HG02970 (cell line): ENCODE results near the gene P2RY1.
"Not testable (repeated sequence)": the region's sequence is repeated elsewhere in the genome, so short reads cannot be mapped to it uniquely, and the experiment has no call there.

ENCODE experiments used
- ATAC-seq: cut with Tn5 transposase; IDR thresholded peaks from one replicate; pipeline ENCODE4 v1.9.1; 2021; ENCODE audit warnings: mild to moderate bottlenecking, moderate library complexity, moderate number of reproducible peaks; ENCODE audit not compliant: unreplicated experiment, low FRiP score

P2RY1 gene

GRCh38 chr3:152835601-152836102, 721 bp downstream of the P2RY1 start:
- no peak for ATAC-seq

- ATAC-seq: no peak
Measured at GRCh38 chr3:152836269-152836668, 1.3 kb downstream of the P2RY1 start.

- no peak for ATAC-seq
Measured at GRCh38 chr3:152839511-152839910, 4.6 kb downstream of the P2RY1 start.

DNA sequence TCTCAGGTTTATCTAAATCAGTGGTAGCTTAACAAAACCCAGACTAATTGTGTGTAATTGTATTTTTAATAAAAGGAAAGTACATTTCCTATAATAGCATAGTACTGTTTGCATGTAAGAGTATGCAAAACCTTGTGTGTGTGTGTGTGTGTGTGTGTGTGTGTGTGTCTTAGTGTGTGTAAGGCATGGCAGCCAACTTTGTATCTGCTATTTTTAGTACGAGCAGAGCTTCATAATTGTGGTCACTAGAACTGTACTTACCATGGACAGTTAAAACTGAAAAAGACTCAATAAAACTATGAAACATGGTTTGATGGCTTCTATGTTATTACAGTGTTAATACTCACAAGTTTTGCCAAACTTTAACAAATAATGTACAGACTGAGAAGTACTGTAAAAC, 6.2 kb downstream of the P2RY1 start:
- ATAC-seq: no peak

GRCh38 chr3:152842413-152842812, 7.5 kb downstream of the P2RY1 start:
- ATAC-seq: no peak

DNA sequence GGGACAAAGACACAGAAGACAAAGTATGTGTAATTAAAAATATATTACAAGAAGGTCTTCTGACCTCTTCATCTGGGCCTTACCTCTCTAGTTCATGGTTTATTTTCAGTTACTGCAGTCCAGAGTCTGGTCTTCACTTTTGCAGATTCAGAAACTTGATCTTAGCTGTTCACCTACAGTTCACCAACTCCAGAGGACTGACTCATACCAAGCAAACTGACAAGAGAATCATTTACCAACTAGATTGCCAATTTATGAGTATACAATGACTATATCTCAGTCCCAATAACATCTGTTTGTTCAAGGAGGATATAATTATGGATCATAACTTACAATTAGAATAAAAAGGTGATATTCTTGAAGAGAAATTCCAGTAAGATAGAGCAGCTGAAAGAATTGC, 9.0 kb downstream of the P2RY1 start:
- ATAC-seq: peak; percentile 70

DNA sequence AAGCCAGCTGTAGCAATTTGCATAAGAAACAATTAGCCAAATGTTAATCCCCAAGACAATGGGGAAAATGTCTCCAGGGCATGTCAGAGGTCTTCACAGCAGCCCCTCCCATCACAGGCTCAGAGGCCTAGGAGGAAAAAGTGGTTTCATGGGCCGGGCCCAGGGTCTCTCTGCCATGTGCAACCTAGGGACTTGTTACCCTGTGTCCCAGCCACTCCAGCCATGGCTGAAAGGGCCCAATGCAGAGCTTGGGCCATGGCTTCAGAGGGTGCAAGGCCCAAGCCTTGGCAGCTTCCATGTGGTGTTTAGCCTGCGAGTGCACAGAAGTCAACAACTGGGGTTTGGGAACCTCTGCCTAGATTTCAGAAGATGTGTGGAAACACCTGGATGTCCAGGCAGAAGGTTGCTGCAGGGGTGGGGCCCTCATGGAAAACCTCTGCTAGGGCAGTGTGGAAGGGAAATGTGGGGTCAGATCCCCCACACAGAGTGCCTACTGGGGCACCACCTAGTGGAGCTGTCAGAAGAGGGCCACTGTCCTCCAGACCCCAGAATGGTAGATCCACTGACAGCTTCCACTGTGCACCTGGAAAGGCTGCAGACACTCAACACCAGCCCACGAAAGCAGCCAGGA, 11.8 kb downstream of the P2RY1 start:
- not testable (repeated sequence) for ATAC-seq

DNA sequence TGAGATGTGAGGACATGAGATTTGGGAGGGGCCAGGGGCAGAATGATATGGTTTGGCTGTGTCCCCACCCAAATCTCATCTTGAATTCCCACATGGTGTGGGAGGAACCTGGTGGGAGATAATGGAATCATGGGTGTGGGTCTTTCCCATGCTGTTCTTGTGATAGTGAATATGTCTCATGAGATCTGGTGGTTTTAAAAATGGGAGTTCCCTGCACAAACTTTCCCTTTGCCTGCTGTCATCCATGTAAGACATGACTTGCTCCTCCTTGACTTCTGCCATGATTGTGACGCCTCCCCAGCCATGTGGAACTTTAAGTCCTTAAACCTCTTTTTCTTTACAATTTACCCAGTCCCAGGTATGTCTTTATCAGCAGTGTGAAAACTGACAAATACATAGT, 12.7 kb downstream of the P2RY1 start:
- ATAC-seq: not testable (repeated sequence)

- ATAC-seq: no peak
Measured at GRCh38 chr3:152849996-152850578, 15.2 kb downstream of the P2RY1 start.

DNA sequence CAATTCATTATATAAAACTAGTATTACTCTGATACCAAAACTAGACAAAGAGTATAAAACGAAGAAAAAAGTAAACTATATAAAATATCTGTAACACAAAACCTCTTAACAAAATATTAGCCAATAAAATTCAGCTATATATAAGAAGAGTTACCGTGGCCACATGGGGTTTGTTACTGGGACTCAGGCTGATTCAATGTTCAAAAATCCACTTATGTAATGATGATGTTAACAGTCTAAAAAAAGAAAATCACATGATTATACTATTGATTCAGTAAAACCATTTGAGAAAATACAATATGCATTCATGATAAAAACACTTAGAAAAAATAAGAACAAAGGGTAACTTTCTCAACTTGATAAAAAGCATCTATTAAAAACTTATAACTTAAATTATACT, 18.3 kb downstream of the P2RY1 start:
- ATAC-seq: no peak

- no peak for ATAC-seq
Measured at GRCh38 chr3:152857082-152857481, 22.2 kb downstream of the P2RY1 start.

GRCh38 chr3:152858170-152858800, 23.4 kb downstream of the P2RY1 start:
- ATAC-seq: no peak

GRCh38 chr3:152860736-152861135, 25.8 kb downstream of the P2RY1 start:
- no peak for ATAC-seq

GRCh38 chr3:152865668-152866245, 30.8 kb downstream of the P2RY1 start:
- ATAC-seq: no peak

- ATAC-seq: no peak
Measured at GRCh38 chr3:152870027-152870426, 35.1 kb downstream of the P2RY1 start.

DNA sequence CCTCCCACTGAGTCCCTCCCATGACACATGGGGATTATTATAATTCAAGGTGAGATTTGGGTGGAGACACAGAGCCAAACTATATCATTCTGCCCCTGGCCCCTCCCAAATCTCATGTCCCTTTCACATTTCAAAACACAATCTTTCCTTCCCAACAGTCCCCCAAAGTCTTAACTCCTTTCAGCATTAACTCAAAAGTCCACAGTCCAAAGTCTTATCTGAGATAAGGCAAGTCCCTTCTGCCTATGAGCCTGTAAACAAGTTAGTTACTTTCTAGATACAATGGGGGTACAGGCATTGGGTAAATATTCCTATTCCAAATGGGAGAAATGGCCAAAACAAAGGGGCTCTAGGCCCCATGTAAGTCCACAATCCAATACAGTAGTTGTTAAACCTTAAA, 38.4 kb downstream of the P2RY1 start:
- not testable (repeated sequence) for ATAC-seq

DNA sequence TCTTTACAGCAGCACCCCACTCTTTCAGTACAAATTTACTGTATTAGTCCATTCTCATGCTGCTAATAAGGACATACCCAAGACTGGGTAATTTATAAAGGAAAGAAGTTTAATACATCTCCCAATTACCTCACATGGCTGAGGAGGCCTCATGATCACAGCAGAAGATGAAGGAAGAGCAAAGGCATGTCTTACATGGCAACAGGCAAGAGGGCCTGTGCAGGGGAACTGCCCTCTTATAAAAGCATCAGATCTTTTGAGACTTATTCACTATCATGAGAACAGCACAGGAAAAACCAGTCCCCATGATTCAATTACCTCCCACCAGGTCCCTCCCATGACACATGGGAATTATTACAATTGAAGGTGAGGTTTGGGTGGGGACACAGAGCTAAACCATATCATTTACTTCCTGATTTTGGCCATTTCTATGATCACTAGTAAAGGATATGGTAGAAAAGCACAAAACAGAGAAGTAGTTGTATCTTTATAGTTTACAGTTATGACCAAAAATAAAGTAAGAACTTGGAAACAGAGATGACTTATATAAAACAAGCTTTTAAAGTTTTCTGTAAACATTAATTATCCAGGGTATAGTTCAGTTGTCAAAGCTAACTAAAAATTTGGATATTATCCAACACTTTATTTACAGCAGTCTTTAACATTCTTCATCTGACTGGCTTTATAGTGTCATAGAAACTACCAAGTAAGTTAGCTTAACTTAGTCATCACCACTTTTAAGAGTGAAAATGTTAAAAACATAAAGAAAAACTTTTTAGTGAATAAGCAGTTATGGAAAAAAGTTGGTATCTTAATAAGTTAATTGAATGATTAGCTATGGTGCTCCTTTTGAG, 40.2 kb downstream of the P2RY1 start:
- ATAC-seq: no peak

DNA sequence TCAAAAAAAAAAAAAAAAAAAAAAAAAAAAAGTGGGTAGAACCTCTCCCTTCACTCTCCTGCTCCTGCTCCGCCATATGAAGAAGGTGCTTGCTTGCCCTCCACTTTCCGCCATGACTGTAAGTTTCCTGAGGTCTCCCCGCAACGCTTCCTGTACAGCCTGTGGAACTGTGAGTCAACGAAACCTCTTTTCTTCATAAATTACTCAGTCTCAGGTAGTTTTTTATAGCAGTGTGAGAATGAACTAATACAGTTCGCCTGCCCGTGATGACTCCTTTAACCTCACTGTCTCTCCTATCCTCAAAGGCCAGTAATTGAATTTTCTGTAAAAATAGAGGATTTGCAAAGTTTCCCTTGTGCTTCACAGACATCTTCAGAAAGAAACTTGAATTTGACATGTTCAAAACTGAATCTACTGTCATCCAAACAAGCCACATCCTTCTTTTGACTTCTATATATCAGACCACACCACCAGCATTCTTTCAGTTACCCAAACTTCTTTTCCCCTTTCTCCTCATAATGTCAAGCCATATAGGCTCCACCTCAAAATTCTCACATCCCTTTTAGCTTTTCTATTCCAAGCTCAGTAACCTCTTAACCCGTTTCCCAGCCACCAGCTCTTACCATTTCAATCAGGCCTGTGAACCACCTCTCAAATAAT, 44.3 kb downstream of the P2RY1 start:
- ATAC-seq: no peak

- ATAC-seq: no peak
Measured at GRCh38 chr3:152879790-152880174, 44.9 kb downstream of the P2RY1 start.

GRCh38 chr3:152885076-152885475, 50.1 kb downstream of the P2RY1 start:
- ATAC-seq: no peak
